Right cardiac atrium (tissue), 5 donors: ENCODE data around the gene FERMT2. TPM values are rescaled to one million over a fixed set of nuclear protein-coding genes. Genes with fewer than 3 reads are reported as not detected.

ENCODE experiments used
- ATAC-seq, 2 donors: fragments of 200-7000 bp; cut with Tn5 transposase; one replicate each; pipeline versions ENCODE4 v1.8.0 to v1.9.1; 2020; ENCODE audit warnings: moderate library complexity in 2 of 2, mild to moderate bottlenecking in 1 of 2
- DNase-seq, 3 donors: peaks; one replicate each; pipeline ENCODE4 v3.0.0-alpha.2; 2020
- H3K27ac ChIP-seq: one replicate; pipeline ENCODE4 v1.5.1; 2013; ENCODE audit warnings: mild to moderate bottlenecking, low read length, control low read depth, moderate library complexity
- H3K27me3 ChIP-seq: one replicate; pipeline ENCODE4 v1.6.1; 2013; ENCODE audit not compliant: control insufficient read depth, insufficient read depth
- H3K4me1 ChIP-seq: one replicate; pipeline ENCODE4 v1.6.1; 2013; ENCODE audit warnings: low read length; ENCODE audit not compliant: control insufficient read depth, insufficient read depth
- H3K4me3 ChIP-seq: one replicate; pipeline ENCODE4 v1.5.1; 2013; ENCODE audit warnings: low read length, control low read depth
- H3K9me3 ChIP-seq: one replicate; pipeline ENCODE4 v1.6.1; 2013; ENCODE audit warnings: low read length; ENCODE audit not compliant: control insufficient read depth
- WGBS: extraction: QIAGEN DNeasy Blood & Tissue Kit; methylation state at CpG from one replicate; pipeline ENCODE4 v1.1.7; 2013; 5-methylcytosine and 5-hydroxymethylcytosine counted together
- intact Hi-C, 4 donors: fragments of 100-400 bp; cut with DNase I; formaldehyde crosslinking; loops; one replicate each; pipeline versions ENCODE4 v1.11.0 to v1.14.0; 2022 to 2023
- polyA plus RNA-seq: library from polyadenylated mRNA; stranded (reverse); fragments of 200-250 nt; gene quantifications from one replicate; pipeline ENCODE4 v1.2.3, GENCODE V29; 2013
- total RNA-seq, 4 donors: library from RNA; stranded (reverse); fragmentation: NEBNext Ultra II Directional; extraction: Animal tissue kit (Norgen Biotek cat#: 25700); gene quantifications; one replicate each; pipeline ENCODE4 v1.2.1, GENCODE V29; 2021
- donor health status: healthy with polysubstance abuse.
- donor health status: DM: no; HTN: yes; CAD: no.
- donor health status: DM: no; HTN: no; CAD: no.
- donor health status: DM: no; HTN: yes; CAD: no; lungs with severe emphysema.
- donor health status: DM: yes; HTN: yes; CAD: no.

FERMT2 gene
- total and polyA plus RNA-seq, 5 donors = 48.8 to 180 (median 111) TPM

DNA sequence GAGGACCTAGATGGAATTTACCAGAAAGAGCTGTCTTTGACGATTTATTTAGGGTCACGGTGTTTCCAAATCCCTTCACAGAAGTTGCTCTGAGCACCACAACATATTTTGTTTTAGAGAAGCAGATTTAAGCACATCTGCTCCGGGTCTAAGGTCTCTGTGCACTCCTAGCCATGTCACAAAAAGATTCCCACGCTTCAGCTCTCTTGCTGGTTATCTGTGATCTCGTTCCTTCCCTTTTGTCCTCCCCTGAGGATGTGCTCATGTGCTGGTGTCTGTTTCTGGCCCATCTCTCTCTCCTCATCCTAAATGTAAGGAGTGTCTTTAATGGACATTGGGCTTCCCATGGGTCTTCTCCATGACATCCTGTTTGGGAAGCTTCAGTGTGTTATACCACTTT lies 105.8 kb downstream of the FERMT2 start:
- no peak for DNase-seq
- Histone ChIP-seq H3K27me3 (no peaks in the 10 kb centered on the region), H3K4me3 (no peak overlapping the region), H3K9me3 (no peaks in the 10 kb centered on the region), H3K4me1 (peaks cover 7% of the 10 kb centered on the region), H3K27ac (peak overlapping the region; percentile 95)
- WGBS = 53% methylated on average over 5 of the region's 5 CpGs
- peak in 1 of 2 donors; percentile 15 for ATAC-seq
- intact Hi-C loops = no loop called here

- Histone ChIP-seq H3K4me1 (peaks cover 7% of the 10 kb centered on the region), H3K27me3 (no peaks in the 10 kb centered on the region), H3K27ac (peak overlapping the region; percentile 95), H3K9me3 (no peaks in the 10 kb centered on the region), H3K4me3 (peak overlapping the region; percentile 48)
- DNase-seq (peak in 1 of 3 donors; percentile 54), ATAC-seq (peak; percentile 62 to 63)
- 11% methylated on average over 6 of the region's 6 CpGs for WGBS
- intact Hi-C loops = no loop called here
Measured at GRCh38 chr14:52844262-52845060, 106.4 kb downstream of the FERMT2 start.

DNA sequence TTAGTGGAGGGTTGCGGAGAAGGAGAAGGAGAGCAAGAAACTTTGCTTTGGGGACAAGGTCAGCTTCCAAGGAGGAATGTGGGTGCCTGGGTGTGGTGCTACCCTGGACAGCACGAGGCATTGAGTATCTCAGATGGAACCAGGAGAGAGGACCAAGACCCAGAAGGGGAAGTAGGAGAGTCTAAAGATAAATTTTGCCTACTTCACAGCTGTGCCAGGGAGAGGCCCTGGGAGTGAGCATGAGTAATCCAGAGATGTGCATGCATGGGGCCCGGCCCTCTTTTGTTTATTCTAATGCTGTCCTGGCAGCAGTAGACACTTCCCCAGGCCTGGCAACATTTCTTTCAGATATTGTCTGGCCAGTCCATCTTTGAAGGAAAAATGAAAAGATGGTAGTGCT lies 110.0 kb downstream of the FERMT2 start:
- Histone ChIP-seq H3K27ac (no peak overlapping the region), H3K4me3 (no peak overlapping the region)
- intact Hi-C loops = no loop called here

DNA sequence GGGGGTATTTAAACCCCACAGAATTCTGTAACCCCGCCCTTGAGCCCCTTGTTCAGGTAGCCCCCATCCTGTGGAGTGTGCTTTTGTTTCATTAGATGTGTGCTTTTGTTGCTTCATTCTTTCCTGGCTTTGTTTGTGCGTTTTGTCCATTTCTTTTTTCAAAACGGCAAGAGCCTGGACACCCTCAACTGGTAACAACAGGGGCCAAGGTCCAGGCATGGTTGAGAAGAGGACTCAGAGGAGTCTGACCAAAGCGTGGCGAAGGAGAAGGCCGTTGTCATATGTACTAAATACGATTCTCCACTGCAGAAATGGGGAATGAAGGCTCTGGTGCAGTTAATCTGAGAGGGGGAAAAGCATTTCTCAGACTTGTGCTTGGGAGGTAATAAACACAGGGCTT lies 113.4 kb downstream of the FERMT2 start:
- ATAC-seq (no peak), DNase-seq (no peak)
- Histone ChIP-seq H3K4me3 (no peak overlapping the region), H3K4me1 (no peaks in the 10 kb centered on the region), H3K27me3 (no peaks in the 10 kb centered on the region), H3K27ac (no peak overlapping the region), H3K9me3 (no peaks in the 10 kb centered on the region)
- intact Hi-C loops = no loop called here
- 90% methylated on average over 7 of the region's 7 CpGs for WGBS

More for the DNA sequence above, 110.0 kb downstream of the FERMT2 start:
- DNase-seq = peak in 2 of 3 donors; percentile 39 to 57
- Histone ChIP-seq H3K27me3 (no peaks in the 10 kb centered on the region), H3K4me1 (peaks cover 6% of the 10 kb centered on the region), H3K9me3 (no peaks in the 10 kb centered on the region)
- WGBS = 59% methylated on average over 3 of the region's 3 CpGs
- ATAC-seq = peak; percentile 73 to 85

DNA sequence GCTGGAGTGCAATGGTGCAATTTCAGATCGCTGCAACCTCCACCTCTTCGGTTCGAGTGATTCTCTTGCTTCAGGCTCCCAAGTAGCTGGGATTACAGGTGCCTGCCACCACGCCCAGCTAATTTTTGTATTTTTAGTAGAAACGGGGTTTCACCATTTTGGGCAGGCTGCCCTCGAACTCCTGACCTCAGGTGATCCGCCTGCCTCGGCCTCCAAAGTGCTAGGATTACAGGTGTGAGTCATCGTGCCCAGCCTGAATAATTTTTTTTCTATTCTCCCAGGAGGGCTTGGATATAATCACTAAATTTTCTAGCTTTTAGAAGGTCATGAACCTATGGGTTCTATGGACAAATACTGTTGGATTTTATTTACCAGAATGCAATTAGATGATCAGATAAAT lies 114.8 kb downstream of the FERMT2 start:
- whole genome bisulfite sequencing = 97% methylated on average over 9 of the region's 9 CpGs
- H3K4me1 ChIP-seq = no peaks in the 10 kb centered on the region
- intact Hi-C loops = no loop called here

DNA sequence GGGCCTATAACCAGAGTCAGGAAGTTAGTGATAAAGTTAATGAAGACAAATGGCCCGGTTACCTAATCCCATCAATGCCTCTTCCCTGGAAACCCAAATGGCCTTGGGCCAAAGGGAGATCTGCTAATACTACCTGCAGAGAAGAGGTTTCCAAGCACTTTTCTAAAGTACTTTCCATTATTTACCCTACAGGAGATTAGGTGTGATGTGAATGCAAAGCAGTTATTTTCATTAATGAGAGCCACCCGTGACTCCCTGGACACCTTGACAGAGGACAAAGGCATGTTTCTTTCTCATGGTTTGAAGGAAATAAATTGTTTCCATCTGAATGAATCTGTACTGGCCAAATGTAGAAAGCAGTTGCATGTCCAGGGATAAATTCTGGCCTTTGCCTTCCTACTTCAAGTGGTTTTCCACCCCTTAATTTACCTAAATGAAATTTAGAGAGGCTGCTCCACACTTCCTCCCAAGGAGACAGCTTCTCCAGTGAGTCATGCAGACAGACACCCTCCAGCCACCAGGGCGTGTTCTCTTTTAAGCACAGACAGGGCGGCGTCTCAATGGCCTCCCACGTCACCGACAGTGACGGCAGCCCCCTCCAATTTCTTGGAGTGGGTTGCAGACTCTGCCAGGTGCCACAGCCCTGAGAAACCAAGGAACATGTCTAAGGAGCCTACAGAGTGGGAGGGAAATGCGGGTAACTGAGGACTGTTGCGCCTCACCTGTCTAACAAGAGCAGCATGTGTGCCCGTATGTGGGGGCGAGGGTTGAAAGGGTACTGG lies 115.5 kb downstream of the FERMT2 start:
- Histone ChIP-seq H3K27ac (no peak overlapping the region), H3K4me1 (no peaks in the 10 kb centered on the region), H3K9me3 (no peaks in the 10 kb centered on the region), H3K27me3 (no peaks in the 10 kb centered on the region), H3K4me3 (no peak overlapping the region)
- intact Hi-C loops = no loop called here
- no peak for ATAC-seq
- DNase-seq = peak in 1 of 3 donors; percentile 20
- WGBS = 83% methylated on average over 12 of the region's 12 CpGs

More for the DNA sequence above, 114.8 kb downstream of the FERMT2 start:
- H3K9me3 ChIP-seq = no peaks in the 10 kb centered on the region
- H3K4me3 ChIP-seq = no peak overlapping the region
- no peak overlapping the region for H3K27ac ChIP-seq
- no peaks in the 10 kb centered on the region for H3K27me3 ChIP-seq
- DNase-seq = no peak
- no peak for ATAC-seq

DNA sequence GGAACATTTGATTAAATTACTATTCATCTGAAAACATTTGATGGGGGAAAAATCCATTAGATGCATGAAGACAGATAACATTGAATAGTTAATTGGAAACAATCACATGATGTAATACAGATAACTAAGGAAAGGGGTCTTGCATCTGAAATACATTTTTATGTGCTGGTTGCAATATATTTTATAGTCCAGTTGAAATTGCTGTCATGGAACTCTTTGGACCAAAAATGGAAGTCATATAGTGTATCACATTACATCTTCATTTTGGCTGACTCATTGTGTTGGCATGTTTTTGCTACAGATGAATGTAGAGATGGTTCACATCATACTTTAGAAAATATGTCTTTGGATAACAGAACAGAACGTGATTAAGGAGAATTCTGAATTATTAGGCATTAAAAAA lies 116.4 kb downstream of the FERMT2 start:
- WGBS = 56% methylated on average over 1 of the region's 1 CpG
- H3K27me3 ChIP-seq = no peaks in the 10 kb centered on the region
- H3K4me1 ChIP-seq = no peaks in the 10 kb centered on the region
- no peaks in the 10 kb centered on the region for H3K9me3 ChIP-seq
- DNase-seq (no peak), ATAC-seq (no peak)
- no peak overlapping the region for H3K4me3 ChIP-seq
- intact Hi-C loops = no loop called here
- no peak overlapping the region for H3K27ac ChIP-seq

DNA sequence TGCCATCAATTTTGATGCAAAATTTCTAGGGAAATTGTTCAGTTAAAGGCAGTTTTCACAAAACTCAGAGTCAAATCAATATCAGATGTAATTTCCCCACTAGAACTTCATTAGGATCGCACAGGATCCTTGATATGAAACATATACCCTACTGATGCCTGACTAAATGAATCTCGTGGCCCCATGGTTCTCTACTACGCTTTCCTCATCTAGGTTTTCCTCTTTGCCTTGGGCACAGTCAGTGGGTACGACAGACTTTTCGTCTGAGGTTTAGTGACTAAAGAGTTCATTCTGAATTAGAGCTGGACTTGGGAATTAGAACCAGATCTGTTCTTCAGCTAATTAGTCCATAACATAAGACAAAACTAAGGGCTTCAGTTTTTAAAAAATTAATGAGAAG lies 117.0 kb downstream of the FERMT2 start:
- intact Hi-C loops = no loop called here
- 96% methylated on average over 5 of the region's 5 CpGs for WGBS

GRCh38 chr14:52829527-52830185 lies 121.2 kb downstream of the FERMT2 start:
- WGBS = 88% methylated on average over 7 of the region's 7 CpGs
- no peak for DNase-seq
- no peak overlapping the region for H3K4me3 ChIP-seq
- no peaks in the 10 kb centered on the region for H3K27me3 ChIP-seq
- no peaks in the 10 kb centered on the region for H3K4me1 ChIP-seq
- ATAC-seq = no peak
- H3K9me3 ChIP-seq = no peaks in the 10 kb centered on the region
- intact Hi-C loops = loop anchor here in 3 of 4 donors (10.0 kb wide), 2 partner anchors 225 to 475 kb away; no protein-coding TSS in a partner anchor
- H3K27ac ChIP-seq = no peak overlapping the region

More for the DNA sequence above, 117.0 kb downstream of the FERMT2 start:
- H3K27ac ChIP-seq = no peak overlapping the region
- no peaks in the 10 kb centered on the region for H3K27me3 ChIP-seq
- DNase-seq (no peak), ATAC-seq (no peak)
- H3K4me1 ChIP-seq = no peaks in the 10 kb centered on the region
- H3K4me3 ChIP-seq = no peak overlapping the region
- no peaks in the 10 kb centered on the region for H3K9me3 ChIP-seq

DNA sequence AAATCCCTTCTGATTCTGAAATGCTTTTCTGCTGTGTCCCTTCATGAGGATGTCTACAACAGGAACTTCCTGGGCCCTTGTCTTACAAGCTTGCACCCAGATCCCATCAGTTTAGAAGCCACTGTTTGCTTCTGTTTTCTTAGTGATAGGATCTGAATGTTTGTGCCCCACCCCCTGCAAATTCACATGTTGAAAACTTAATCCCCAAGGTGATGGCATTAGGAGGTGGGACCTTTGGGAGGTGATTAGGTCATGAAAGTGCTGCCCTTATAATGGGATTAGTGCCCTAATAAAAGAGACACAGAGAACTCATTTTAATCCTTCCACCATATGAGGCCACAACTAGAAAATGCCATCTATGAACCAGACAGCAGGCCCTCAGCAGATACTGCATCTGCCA lies 123.4 kb downstream of the FERMT2 start:
- no peaks in the 10 kb centered on the region for H3K4me1 ChIP-seq
- no peak overlapping the region for H3K4me3 ChIP-seq
- DNase-seq = no peak
- no peak overlapping the region for H3K27ac ChIP-seq
- no peaks in the 10 kb centered on the region for H3K9me3 ChIP-seq
- no peak for ATAC-seq
- intact Hi-C loops = loop anchor here in 3 of 4 donors (10.0 kb wide), 2 partner anchors 227 to 477 kb away; no protein-coding TSS in a partner anchor
- no peaks in the 10 kb centered on the region for H3K27me3 ChIP-seq

GRCh38 chr14:52825085-52825484 lies 125.8 kb downstream of the FERMT2 start:
- WGBS = 51% methylated on average over 4 of the region's 4 CpGs
- H3K9me3 ChIP-seq = no peaks in the 10 kb centered on the region
- H3K27me3 ChIP-seq = no peaks in the 10 kb centered on the region
- no peak for ATAC-seq
- intact Hi-C loops = loop anchor here in 3 of 4 donors (2.0 to 10.0 kb wide), 3 partner anchors 136 to 480 kb away; no protein-coding TSS in a partner anchor
- no peak overlapping the region for H3K27ac ChIP-seq
- H3K4me3 ChIP-seq = no peak overlapping the region
- no peak for DNase-seq
- no peaks in the 10 kb centered on the region for H3K4me1 ChIP-seq
